Measurements from ENCODE around the gene LNX1.

GRCh38 chr4:53545273-53545672 is 46.0 kb downstream of the LNX1 start:
- no peak for TF ChIP-seq CTCF (conservative IDR thresholded peaks at IDR 0.05)
- no peak for TF ChIP-seq ZFX (IDR thresholded peaks at IDR 0.05)

Measured in C4-2B (cell line).